Daoy (cell line): ENCODE measurements around the gene CNTNAP2. TPM values are rescaled to one million over a fixed set of nuclear protein-coding genes. Genes with fewer than 3 reads are reported as not detected.

Experiments used
- DNase-seq: peaks from one replicate; pipeline ENCODE4 v3.0.0-alpha.2; 2015; ENCODE audit warnings: low read depth
- total RNA-seq: library from RNA; depleted of rRNA; stranded (reverse); fragments of >200 nt; shearing (Covaris generic); gene quantifications from 2 replicates; pipeline ENCODE4 v1.2.3, GENCODE V29; 2014

The CNTNAP2 gene
- total RNA-seq, 1 experiment from 2014 or later, result 6.4 TPM

DNA sequence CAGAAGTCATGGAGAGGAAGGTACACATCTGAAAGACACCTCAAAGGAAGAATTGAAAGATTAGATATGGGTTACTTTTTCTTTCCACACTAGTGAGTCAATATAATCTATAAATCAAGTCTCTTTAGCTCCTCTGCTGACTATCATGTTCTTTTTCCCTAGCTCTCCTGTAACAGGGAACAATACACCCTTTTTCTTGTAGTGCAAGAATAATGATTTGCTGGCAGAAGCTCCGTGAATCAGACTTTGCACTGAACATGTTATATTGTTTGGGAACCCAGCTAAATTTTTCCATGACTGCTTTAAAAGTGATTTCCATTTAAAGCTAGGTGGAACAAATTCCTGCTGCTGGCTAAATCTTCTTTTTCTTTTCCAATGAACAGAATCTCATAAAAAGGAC is 1717.4 kb downstream of the CNTNAP2 start:
- no peak for DNase-seq

- no peak for DNase-seq
These were observed 1736.2 kb downstream of the CNTNAP2 start for GRCh38 chr7:147852833-147853232.

GRCh38 chr7:147857152-147858140 is 1740.8 kb downstream of the CNTNAP2 start:
- no peak for DNase-seq

DNA sequence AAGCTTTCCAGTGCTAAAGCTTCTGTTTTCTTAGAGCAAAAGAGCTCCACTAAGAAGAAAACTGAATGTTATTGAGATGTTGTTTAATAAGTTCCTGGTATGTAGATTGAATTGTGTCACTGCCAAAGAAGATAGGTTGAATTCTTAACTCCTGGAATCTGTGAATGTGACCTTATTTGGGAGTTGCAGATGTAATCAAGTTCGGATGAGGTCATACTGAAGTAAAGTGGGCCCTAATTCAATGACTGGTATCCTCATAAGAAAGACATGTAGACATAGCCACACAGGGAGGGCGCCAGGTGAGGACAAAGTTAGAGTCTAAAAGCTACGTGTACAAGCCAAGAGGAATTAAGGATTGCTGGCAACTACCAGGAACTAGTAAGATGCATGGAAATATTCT is 1741.8 kb downstream of the CNTNAP2 start:
- no peak for DNase-seq

GRCh38 chr7:147859033-147859432 is 1742.4 kb downstream of the CNTNAP2 start:
- DNase-seq, result no peak

DNA sequence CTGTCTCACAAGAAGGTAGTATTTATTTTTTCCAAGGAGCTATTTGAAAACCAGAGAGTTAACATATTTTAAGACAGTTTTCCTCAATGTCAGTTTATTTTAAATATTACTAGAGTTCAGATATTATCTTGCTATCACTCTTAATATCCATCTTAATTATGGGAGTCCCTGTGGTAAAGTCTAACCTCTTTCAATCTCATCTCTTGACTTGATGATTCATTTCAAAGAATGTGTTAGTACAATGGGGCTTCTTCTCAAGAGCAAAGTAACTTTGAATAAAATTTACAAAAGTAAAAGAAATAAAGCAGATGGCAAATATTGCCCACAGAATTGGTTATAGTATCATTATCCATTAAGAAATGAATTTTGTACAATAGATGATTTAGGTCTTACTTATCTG is 1742.9 kb downstream of the CNTNAP2 start:
- DNase-seq, result no peak

- DNase-seq, result no peak
These were observed 1744.6 kb downstream of the CNTNAP2 start for GRCh38 chr7:147861058-147861716.

GRCh38 chr7:147861945-147862344 is 1745.3 kb downstream of the CNTNAP2 start:
- no peak for DNase-seq

DNA sequence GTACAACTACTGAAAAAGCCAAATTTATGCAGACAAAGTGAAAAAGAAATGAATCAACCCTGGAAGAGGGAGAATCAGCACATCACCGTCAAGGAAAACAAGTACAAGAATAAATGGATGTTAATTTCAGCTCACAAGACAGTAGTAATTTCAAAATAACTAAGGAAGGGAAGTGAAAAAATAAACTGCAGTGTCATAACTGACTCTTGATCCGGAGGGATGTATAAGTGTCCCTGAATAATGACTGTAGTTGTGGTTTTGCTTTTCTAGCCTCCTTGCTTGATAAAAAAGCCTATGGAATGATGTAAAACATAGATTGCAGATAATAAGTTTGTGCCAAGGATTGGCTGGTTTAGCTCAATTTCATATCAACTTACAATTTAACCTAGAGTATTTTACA is 1752.9 kb downstream of the CNTNAP2 start:
- no peak for DNase-seq

- no peak for DNase-seq
These were observed 1762.5 kb downstream of the CNTNAP2 start for GRCh38 chr7:147878912-147879661.

DNA sequence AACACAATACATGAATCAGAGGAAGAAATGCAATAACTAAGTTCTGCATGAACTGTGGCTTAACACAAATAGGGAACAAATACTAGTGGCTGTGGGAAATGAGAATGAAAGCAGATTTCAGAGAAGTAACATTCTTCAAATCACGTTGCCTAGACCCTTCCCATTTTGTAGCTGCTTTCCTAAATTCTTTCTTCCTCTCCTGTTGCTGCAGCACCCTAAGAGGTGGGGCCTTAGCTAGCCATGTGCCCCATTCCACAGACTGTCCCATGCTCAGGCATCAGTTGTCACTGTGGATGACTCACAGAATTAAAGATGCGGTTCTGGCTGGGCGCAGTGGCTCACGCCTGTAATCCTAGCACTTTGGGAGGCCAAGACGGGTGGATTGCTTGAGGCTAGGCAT is 1769.3 kb downstream of the CNTNAP2 start:
- DNase-seq, result no peak

DNA sequence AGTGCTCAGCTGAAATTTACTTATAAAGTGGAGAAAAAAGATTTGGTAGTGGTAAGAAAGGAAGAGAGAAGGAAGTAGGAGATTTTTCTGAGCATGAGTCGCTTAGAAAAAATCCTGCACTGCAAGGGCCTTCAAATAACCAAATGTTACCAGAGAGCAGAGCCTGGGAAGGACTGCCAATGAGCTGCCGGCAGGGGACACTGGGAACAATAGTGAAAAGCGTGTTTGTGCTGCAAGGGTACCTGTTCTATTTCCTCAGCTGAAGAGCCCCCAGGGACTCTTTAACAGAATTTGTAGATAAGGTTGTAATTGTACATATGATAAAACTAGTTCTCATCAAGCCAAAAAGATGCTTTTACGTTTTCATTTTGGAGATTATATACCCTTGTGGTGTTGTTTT is 1777.7 kb downstream of the CNTNAP2 start:
- DNase-seq, result no peak

- DNase-seq, result no peak
These were observed 1779.5 kb downstream of the CNTNAP2 start for GRCh38 chr7:147896121-147896520.

DNA sequence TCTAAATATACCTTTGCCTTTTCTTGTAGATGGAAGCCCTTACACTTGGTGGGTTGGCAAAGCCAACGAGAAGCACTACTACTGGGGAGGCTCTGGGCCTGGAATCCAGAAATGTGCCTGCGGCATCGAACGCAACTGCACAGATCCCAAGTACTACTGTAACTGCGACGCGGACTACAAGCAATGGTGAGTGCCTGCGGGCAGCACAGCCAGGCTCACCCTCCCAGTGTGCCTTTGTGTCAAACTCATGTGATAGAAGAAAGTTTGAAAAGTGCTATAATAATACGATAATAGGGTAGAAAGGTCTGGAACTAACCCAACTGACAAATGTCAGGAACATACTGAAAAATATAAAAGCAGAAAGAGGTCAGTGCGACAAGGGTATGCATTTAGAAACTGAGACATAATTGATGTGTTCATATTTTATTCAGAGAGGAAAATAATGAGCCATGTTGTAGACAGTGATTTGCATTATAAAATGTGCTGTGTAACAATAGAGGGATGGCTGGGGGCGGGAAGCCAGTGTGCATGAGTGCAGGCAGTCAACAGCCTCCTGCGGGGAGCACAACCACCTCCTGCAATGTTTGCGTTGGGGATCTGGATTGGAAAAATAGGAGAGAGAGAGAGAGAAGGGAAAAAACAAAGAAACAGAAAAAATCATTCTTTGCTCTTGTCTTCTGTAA is 1787.1 kb downstream of the CNTNAP2 start:
- DNase-seq, result no peak

DNA sequence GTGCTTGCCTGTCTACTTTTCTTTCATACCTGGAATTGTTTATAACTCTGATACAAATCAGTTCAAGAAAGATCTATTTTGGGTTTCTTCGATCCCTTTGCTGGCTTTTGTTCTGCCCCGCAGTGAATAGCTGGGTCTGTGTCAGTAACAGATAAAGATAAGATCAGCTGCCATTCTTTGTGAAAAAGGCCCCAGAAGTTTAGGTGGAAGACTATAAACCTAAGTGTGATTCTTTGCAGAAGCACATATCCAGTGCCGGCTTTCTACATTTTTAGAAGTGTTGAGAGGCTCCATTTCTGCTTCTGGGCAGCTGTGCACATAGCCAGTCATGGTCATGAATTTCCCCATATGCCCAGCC is 1787.6 kb downstream of the CNTNAP2 start:
- DNase-seq, result no peak

DNA sequence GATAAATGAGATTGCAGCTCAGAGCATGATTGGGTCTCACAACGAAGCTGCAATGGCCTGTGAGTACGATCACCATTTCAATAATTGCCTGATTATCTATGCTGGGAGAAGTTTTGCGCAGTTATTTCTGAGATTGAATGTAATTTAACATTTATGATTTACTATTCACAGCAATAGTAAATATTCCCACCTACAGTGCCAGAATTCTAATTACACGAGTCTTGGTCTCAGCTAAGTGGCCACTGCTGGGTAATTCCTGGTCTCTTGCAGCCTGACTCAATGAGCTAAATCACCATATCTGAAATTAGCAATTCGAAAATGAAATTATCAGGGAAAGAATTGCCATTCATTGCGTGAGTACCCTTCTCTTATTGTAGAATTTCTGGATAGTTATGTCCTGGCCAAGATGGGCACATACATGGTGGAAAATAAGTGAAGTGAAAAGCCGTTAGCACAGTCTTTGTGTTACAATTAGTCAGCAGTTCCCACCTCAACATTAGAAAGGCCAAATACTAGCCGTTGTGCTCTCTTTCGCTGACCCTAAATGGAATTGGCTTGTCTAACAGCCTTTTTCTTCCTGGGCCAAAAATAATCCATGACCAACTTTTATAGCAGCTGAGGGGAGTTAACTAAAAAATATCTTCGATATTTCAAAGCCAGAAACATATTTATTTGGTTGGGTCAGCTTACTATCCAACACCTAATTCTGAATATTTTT is 1793.0 kb downstream of the CNTNAP2 start:
- no peak for DNase-seq

GRCh38 chr7:147911201-147911601 is 1794.6 kb downstream of the CNTNAP2 start:
- DNase-seq, result no peak

- no peak for DNase-seq
These were observed 1795.7 kb downstream of the CNTNAP2 start for GRCh38 chr7:147912291-147912690.

DNA sequence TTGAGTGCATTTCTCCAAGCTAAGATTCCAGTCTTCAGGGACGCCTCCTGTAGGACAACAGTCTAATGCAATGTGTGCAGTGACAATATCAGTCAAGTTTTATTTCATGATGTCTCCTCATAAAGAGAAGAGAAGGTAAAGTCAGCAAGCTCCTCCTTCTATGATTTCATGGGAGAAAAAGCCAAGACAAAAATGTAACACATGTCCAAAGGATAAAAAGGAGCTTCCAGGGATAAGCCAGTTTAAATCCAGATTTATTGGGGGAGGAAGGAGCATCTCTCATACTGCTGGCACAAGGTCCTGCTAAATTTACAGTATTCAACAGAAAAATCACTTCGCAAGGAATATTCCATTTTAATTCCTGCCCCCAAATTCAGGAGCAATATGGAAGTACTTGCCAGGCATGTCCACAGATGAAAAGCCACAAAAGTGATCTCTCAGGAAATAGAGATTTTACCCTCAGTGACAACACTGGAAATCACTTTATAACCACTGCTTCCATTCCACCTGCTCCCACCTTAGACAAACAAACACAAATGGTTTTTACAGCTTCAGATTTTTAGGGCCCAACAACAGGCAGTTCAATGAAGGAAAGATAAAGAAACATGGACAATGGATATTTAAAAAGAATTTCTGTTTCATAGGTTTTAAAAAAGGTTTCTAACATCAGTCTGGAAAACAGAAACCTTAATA is 1796.5 kb downstream of the CNTNAP2 start:
- no peak for DNase-seq

GRCh38 chr7:147915781-147916180 is 1799.2 kb downstream of the CNTNAP2 start:
- DNase-seq, result no peak

DNA sequence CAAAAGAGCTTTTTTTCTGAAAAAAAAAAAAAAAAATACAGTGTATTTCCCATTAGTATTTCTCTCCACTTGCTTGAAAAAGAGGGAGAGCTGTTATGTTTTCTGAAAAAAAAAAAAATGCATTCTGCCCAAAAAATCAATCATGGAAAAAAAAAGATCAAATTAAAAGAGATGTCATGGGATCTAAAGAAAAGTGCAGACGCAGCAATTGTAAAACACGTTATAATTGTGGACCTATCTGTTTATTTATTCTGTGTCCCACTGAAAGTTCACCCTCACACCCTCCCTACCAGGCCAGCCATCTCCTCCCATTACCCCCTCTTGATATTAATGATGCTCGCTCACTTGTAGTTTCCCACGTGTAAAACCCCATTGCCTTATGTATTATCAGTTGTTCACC is 1800.0 kb downstream of the CNTNAP2 start:
- no peak for DNase-seq
